SK-N-SH (cell line): ENCODE results near the gene EEF1A2. TPM values are rescaled to one million over a fixed set of nuclear protein-coding genes. Genes with fewer than 3 reads are reported as not detected.

Source experiments
- CTCF ChIA-PET: fragments of 300-600, 350-600 bp; formaldehyde crosslinking; extraction: SDS; loops from one replicate; lab custom pipeline; 2021; lab: Yijun Ruan, JAX
- POLR2A ChIA-PET: fragments of 350-600 bp; sonication (Branson Sonifier 250); formaldehyde crosslinking; extraction: SDS; loops from one replicate; lab custom pipeline; 2020; ENCODE audit warnings: antibody characterized with exemption, inconsistent platforms; lab: Yijun Ruan, JAX
- DNase-seq: peaks from one replicate; pipeline ENCODE4 v3.0.0; 2012
- H2AFZ ChIP-seq: fragments of 200-600 bp; sonication (generic); 2 replicates; pipeline ENCODE4 v1.8.1; 2016; ENCODE audit warnings: antibody characterized with exemption, mild to moderate bottlenecking, low read depth
- H3F3A ChIP-seq: fragments of 200-600 bp; sonication (generic); replicated peaks from 2 replicates; pipeline ENCODE3; 2016; ENCODE audit warnings: antibody characterized with exemption, mild to moderate bottlenecking; ENCODE audit not compliant: insufficient read depth
- H3K27ac ChIP-seq, 2 experiments: fragments of 200-500 bp in 1 of 2; fragments of 200-600 bp in 1 of 2; sonication (Bioruptor generic) in 1 of 2; sonication (generic), shearing (Covaris generic) in 1 of 2; 2 replicates each; pipeline versions ENCODE4 v1.5.1 to v1.6.1; 2014 to 2016; ENCODE audit warnings: low read depth in 2 of 2, inconsistent platforms in 1 of 2, low read length in 1 of 2, mild to moderate bottlenecking in 1 of 2, mixed read lengths in 1 of 2
- H3K27me3 ChIP-seq: fragments of 200-600 bp; sonication (generic), shearing (Covaris generic); 2 replicates; pipeline ENCODE4 v1.6.1; 2016; ENCODE audit warnings: mixed run types; ENCODE audit not compliant: insufficient read depth
- H3K36me3 ChIP-seq, 2 experiments: fragments of 200-500 bp in 1 of 2; fragments of 200-600 bp in 1 of 2; sonication (Bioruptor generic) in 1 of 2; sonication (generic) in 1 of 2; replicated peaks in 1 of 2; 2 replicates each; pipeline versions ENCODE3 to v1.5.1; 2014 to 2016; ENCODE audit warnings: low read length in 1 of 2, mild to moderate bottlenecking in 1 of 2; ENCODE audit not compliant: insufficient read depth in 2 of 2, control insufficient read depth in 1 of 2
- H3K4me1 ChIP-seq, 2 experiments: fragments of 200-500 bp in 1 of 2; fragments of 200-600 bp in 1 of 2; sonication (Bioruptor generic) in 1 of 2; sonication (generic), shearing (Covaris generic) in 1 of 2; 2 replicates each; pipeline versions ENCODE4 v1.5.1 to v1.6.1; 2014 to 2016; ENCODE audit warnings: low read depth in 1 of 2, low read length in 1 of 2, mixed run types in 1 of 2; ENCODE audit not compliant: insufficient read depth in 2 of 2, control insufficient read depth in 1 of 2
- H3K4me2 ChIP-seq: fragments of 200-600 bp; sonication (generic), shearing (Covaris generic); 2 replicates; pipeline ENCODE4 v1.6.1; 2017; ENCODE audit warnings: mixed run types
- H3K4me3 ChIP-seq, 2 experiments: fragments of 200-500 bp in 1 of 2; fragments of 200-600 bp in 1 of 2; sonication (Bioruptor generic) in 1 of 2; sonication (generic), shearing (Covaris generic) in 1 of 2; 2 replicates each; pipeline versions ENCODE4 v1.5.1 to v1.8.1; 2014 to 2016; ENCODE audit warnings: low read depth in 2 of 2, inconsistent platforms in 1 of 2, low read length in 1 of 2, mild to moderate bottlenecking in 1 of 2, mixed read lengths in 1 of 2, moderate library complexity in 1 of 2
- H3K79me2 ChIP-seq: fragments of 200-600 bp; sonication (generic); 2 replicates; pipeline ENCODE4 v1.8.1; 2017; ENCODE audit warnings: mild to moderate bottlenecking; ENCODE audit not compliant: insufficient read depth
- H3K9ac ChIP-seq: fragments of 200-600 bp; sonication (generic); 2 replicates; pipeline ENCODE4 v1.6.1; 2017; ENCODE audit warnings: mixed run types
- H3K9me2 ChIP-seq: fragments of 200-600 bp; sonication (generic); 2 replicates; pipeline ENCODE4 v1.6.1; 2017; ENCODE audit warnings: mixed run types
- H3K9me3 ChIP-seq: fragments of 200-600 bp; sonication (generic); 2 replicates; pipeline ENCODE4 v1.6.1; 2017; ENCODE audit warnings: mixed run types, mild to moderate bottlenecking, moderate library complexity
- H4K20me1 ChIP-seq: fragments of 200-600 bp; sonication (generic); 2 replicates; pipeline ENCODE4 v1.6.1; 2017; ENCODE audit warnings: mild to moderate bottlenecking, mixed run types; ENCODE audit not compliant: insufficient read depth
- CTCF ChIP-seq: fragments of 200-600 bp; sonication (generic); IDR thresholded peaks from 2 replicates; pipeline ENCODE4 v1.6.1; 2017; ENCODE audit warnings: antibody characterized with exemption, mild to moderate bottlenecking, moderate library complexity
- ELF1 ChIP-seq: IDR thresholded peaks from 2 replicates; pipeline ENCODE4 v1.4.0; 2012
- EZH2phosphoT487 ChIP-seq: fragments of 200-600 bp; sonication (generic); IDR thresholded peaks from 2 replicates; pipeline ENCODE4 v1.6.1; 2017; ENCODE audit warnings: low read depth, mixed run types, mild to moderate bottlenecking, antibody characterized with exemption, moderate library complexity, borderline replicate concordance
- GABPA ChIP-seq: IDR thresholded peaks from 2 replicates; pipeline ENCODE4 v1.4.0; 2012; ENCODE audit warnings: low read depth, mild to moderate bottlenecking
- GATA2 ChIP-seq: sonication (generic); formaldehyde crosslinking; IDR thresholded peaks from 2 replicates; pipeline ENCODE4 v1.5.0; 2020; ENCODE audit warnings: mild to moderate bottlenecking, missing genetic modification reagents
- JUND ChIP-seq: IDR thresholded peaks from 2 replicates; pipeline ENCODE4 v1.4.0; 2012
- MXI1 ChIP-seq: IDR thresholded peaks from 2 replicates; pipeline ENCODE4 v1.6.1; 2012; ENCODE audit warnings: mild to moderate bottlenecking, low read depth, low read length, improper control_type of control experiment
- NFIC ChIP-seq: IDR thresholded peaks from 2 replicates; pipeline ENCODE4 v1.4.0; 2012; ENCODE audit warnings: borderline replicate concordance
- PBX3 ChIP-seq: IDR thresholded peaks from 2 replicates; pipeline ENCODE4; 2012
- RAD21 ChIP-seq: IDR thresholded peaks from 2 replicates; pipeline ENCODE4 v1.6.1; 2012; ENCODE audit warnings: mild to moderate bottlenecking, low read length
- RCOR1 ChIP-seq: fragments of 150-350 bp; IDR thresholded peaks from 2 replicates; pipeline ENCODE4 v1.6.1; 2017; ENCODE audit warnings: antibody characterized with exemption, low read length
- SIN3A ChIP-seq: IDR thresholded peaks from 2 replicates; pipeline ENCODE4 v1.6.1; 2012; ENCODE audit warnings: low read depth, mild to moderate bottlenecking, low read length, moderate library complexity, borderline replicate concordance
- SMC3 ChIP-seq: IDR thresholded peaks from 2 replicates; pipeline ENCODE4 v1.6.1; 2012; ENCODE audit warnings: low read depth, low read length, improper control_type of control experiment
- TAF1 ChIP-seq: IDR thresholded peaks from 2 replicates; pipeline ENCODE4 v1.6.1; 2012; ENCODE audit warnings: low read depth, mild to moderate bottlenecking, low read length, moderate library complexity, borderline replicate concordance
- TEAD4 ChIP-seq: IDR thresholded peaks from 2 replicates; pipeline ENCODE4 v1.4.0; 2012; ENCODE audit warnings: mild to moderate bottlenecking, borderline replicate concordance; ENCODE audit not compliant: insufficient read depth
- ZBTB33 ChIP-seq: IDR thresholded peaks from 2 replicates; pipeline ENCODE4 v1.4.0; 2012; ENCODE audit warnings: low read depth, borderline replicate concordance
- WGBS: methylation state at CpG from one replicate; pipeline ENCODE4 v1.1.6; 2017; ENCODE audit warnings: low lambda C conversion rate; 5-methylcytosine and 5-hydroxymethylcytosine counted together
- polyA plus RNA-seq, 3 experiments: library from polyadenylated mRNA; depleted of rRNA; stranded (reverse); fragments of >200 nt; gene quantifications; 2 replicates each; pipeline ENCODE4 v1.2.3, GENCODE V29; 2012

Gene EEF1A2
- polyA plus RNA-seq, 1 of the 3 experiments (the other 2 are of a cell fraction) = 16.5 TPM

GRCh38 chr20:63504642-63505041 lies 5.8 kb upstream of the EEF1A2 start:
- 79% methylated on average over 9 of the region's 9 CpGs for WGBS
- Histone ChIP-seq H3K9ac (no peak overlapping the region), H3K4me2 (no peak overlapping the region), H3K9me3 (no peaks in the 10 kb centered on the region), H3K27me3 (no peaks in the 10 kb centered on the region), H3K9me2 (no peaks in the 10 kb centered on the region), H4K20me1 (no peaks in the 10 kb centered on the region), H3F3A (peaks cover 7% of the 10 kb centered on the region), H3K36me3 (no peaks in the 10 kb centered on the region), H3K27ac (no peak overlapping the region), H2AFZ (no peak overlapping the region), H3K79me2 (no peaks in the 10 kb centered on the region), H3K4me1 (peaks cover 0 to 24% of the 10 kb centered on the region in 2 experiments; a peak in 1 of 4 replicates), H3K4me3 (no peak overlapping the region)
- POLR2A ChIA-PET = no interaction called here
- CTCF ChIA-PET = interaction anchor here (0.7 to 2.6 kb wide), 4 partner anchors 8 to 27 kb away, joined by 3 to 13 read pairs (median 3); no protein-coding TSS in a partner anchor
- TF ChIP-seq ZBTB33 (no peak), NFIC (no peak), CTCF (no peak), RAD21 (no peak), ELF1 (no peak), EZH2phosphoT487 (no peak), RCOR1 (no peak), TAF1 (no peak), TEAD4 (no peak)
- DNase-seq = no peak

- peak overlapping the region in 1 of 2 experiments; percentile 92; a peak in 2 of 4 replicates for H3K27ac ChIP-seq
- H3F3A ChIP-seq = peaks cover 7% of the 10 kb centered on the region
- no peaks in the 10 kb centered on the region for H3K36me3 ChIP-seq
- H3K79me2 ChIP-seq = no peaks in the 10 kb centered on the region
- peak; percentile 33 for DNase-seq
- no peaks in the 10 kb centered on the region for H3K9me2 ChIP-seq
- H2AFZ ChIP-seq = no peak overlapping the region
- H3K4me3 ChIP-seq = no peak overlapping the region
- ChIA-PET POLR2A (interaction anchor here (0.5 to 1.7 kb wide), 4 partner anchors 16 to 439 kb away, joined by 3 to 8 read pairs (median 4); partner anchors contain the start of gene PPDPF), CTCF (interaction anchor here (1.3 to 2.6 kb wide), 6 partner anchors 16 to 35 kb away, joined by 3 to 11 read pairs (median 4); partner anchors contain the start of genes PPDPF and PTK6)
- peaks cover 0 to 28% of the 10 kb centered on the region in 2 experiments; a peak in 1 of 4 replicates for H3K4me1 ChIP-seq
- no peak overlapping the region for H3K9ac ChIP-seq
- no peak overlapping the region for H3K4me2 ChIP-seq
- no peak for TF ChIP-seq PBX3
- no peak for TF ChIP-seq SMC3
- TF ChIP-seq GATA2 (CRISPR knock-in tag) = no peak
- no peak for TF ChIP-seq CTCF
- TF ChIP-seq JUND = no peak
- no peak for TF ChIP-seq EZH2phosphoT487
- TF ChIP-seq SIN3A = no peak
- TF ChIP-seq TEAD4 = no peak
- no peak for TF ChIP-seq MXI1
- no peak for TF ChIP-seq GABPA
- no peaks in the 10 kb centered on the region for H4K20me1 ChIP-seq
- H3K9me3 ChIP-seq = no peaks in the 10 kb centered on the region
- WGBS = 70% methylated on average over 5 of the region's 7 CpGs
- H3K27me3 ChIP-seq = no peaks in the 10 kb centered on the region
Observed at GRCh38 chr20:63503524-63503923, 4.6 kb upstream of the EEF1A2 start.
